HG03378 (cell line): Measurements from ENCODE around the gene APC.
"Not testable (repeated sequence)": the region's sequence is repeated elsewhere in the genome, so short reads cannot be mapped to it uniquely, and the experiment has no call there.

ENCODE experiments used
- ATAC-seq: cut with Tn5 transposase; IDR thresholded peaks from one replicate; pipeline ENCODE4 v1.9.1; 2021; ENCODE audit warnings: mild to moderate bottlenecking, moderate library complexity; ENCODE audit not compliant: unreplicated experiment

Gene APC

GRCh38 chr5:112848116-112848811 lies 110.6 kb downstream of the APC start:
- peak; percentile 99 for ATAC-seq

- no peak for ATAC-seq
Observed at GRCh38 chr5:112849912-112850311, 112.2 kb downstream of the APC start.

- no peak for ATAC-seq
Observed at GRCh38 chr5:112854651-112855050, 117.0 kb downstream of the APC start.

- ATAC-seq = no peak
Observed at GRCh38 chr5:112857866-112858265, 120.2 kb downstream of the APC start.

GRCh38 chr5:112860571-112860928 lies 122.9 kb downstream of the APC start:
- ATAC-seq = not testable (repeated sequence)

- peak; percentile 95 for ATAC-seq
Observed at GRCh38 chr5:112860929-112861637, 123.4 kb downstream of the APC start, which contains the start of gene SRP19. TSS of gene SRP19 (plus strand) at chr5:112861287. CDS start at chr5:112861377, 90 bp downstream.

GRCh38 chr5:112861638-112861985 lies 123.9 kb downstream of the APC start:
- ATAC-seq = no peak

GRCh38 chr5:112862085-112862484 lies 124.4 kb downstream of the APC start:
- ATAC-seq = no peak

- ATAC-seq = no peak
Observed at GRCh38 chr5:112863549-112863948, 125.9 kb downstream of the APC start.

- ATAC-seq = no peak
Observed at GRCh38 chr5:112865128-112865527, 127.4 kb downstream of the APC start.

GRCh38 chr5:112866739-112867138 lies 129.1 kb downstream of the APC start:
- ATAC-seq = no peak

GRCh38 chr5:112867411-112867810 lies 129.7 kb downstream of the APC start:
- no peak for ATAC-seq

GRCh38 chr5:112869948-112870347 lies 132.3 kb downstream of the APC start:
- no peak for ATAC-seq

GRCh38 chr5:112870966-112871365 lies 133.3 kb downstream of the APC start:
- ATAC-seq = no peak

GRCh38 chr5:112876362-112876761 lies 138.7 kb downstream of the APC start:
- no peak for ATAC-seq

- no peak for ATAC-seq
Observed at GRCh38 chr5:112878101-112878500, 140.4 kb downstream of the APC start.

- ATAC-seq = no peak
Observed at GRCh38 chr5:112878760-112879159, 141.1 kb downstream of the APC start.

- ATAC-seq = no peak
Observed at GRCh38 chr5:112880219-112880964, 142.7 kb downstream of the APC start.

GRCh38 chr5:112883192-112883591 lies 145.5 kb downstream of the APC start:
- no peak for ATAC-seq

- no peak for ATAC-seq
Observed at GRCh38 chr5:112885001-112885400, 147.3 kb downstream of the APC start.

GRCh38 chr5:112886975-112887374 lies 149.3 kb downstream of the APC start:
- ATAC-seq = no peak

GRCh38 chr5:112892066-112892465 lies 154.4 kb downstream of the APC start:
- not testable (repeated sequence) for ATAC-seq
